HCT116 (cell line): ENCODE measurements around the gene ZNF236.

Experiments
- CTCF ChIP-seq, 3 experiments: fragments of 200-600 bp in 1 of 3; sonication (generic) in 1 of 3; IDR thresholded peaks in 2 of 3; conservative IDR thresholded peaks in 1 of 3; 2 replicates each; pipeline ENCODE4 v1.5.1; 2012 to 2017; ENCODE audit warnings: low read depth in 2 of 3, low read length in 2 of 3, antibody characterized with exemption in 1 of 3, borderline replicate concordance in 1 of 3, control low read depth in 1 of 3, mild to moderate bottlenecking in 1 of 3, mixed read lengths in 1 of 3, mixed run types in 1 of 3, moderate library complexity in 1 of 3; ENCODE audit not compliant: insufficient read depth in 1 of 3
- EZH2 ChIP-seq: fragments of 200-600 bp; sonication (generic); IDR thresholded peaks from 2 replicates; pipeline ENCODE4 v1.6.1; 2017; ENCODE audit warnings: antibody characterized with exemption, mixed run types
- POLR2AphosphoS5 ChIP-seq: IDR thresholded peaks from 2 replicates; pipeline ENCODE4 v1.6.1; 2011; ENCODE audit warnings: mild to moderate bottlenecking, low read depth, low read length, moderate library complexity
- RAD21 ChIP-seq: IDR thresholded peaks from 2 replicates; pipeline ENCODE4 v1.6.1; 2012; ENCODE audit warnings: low read depth, mild to moderate bottlenecking
- TCF7L2 ChIP-seq: IDR thresholded peaks from 2 replicates; pipeline ENCODE4 v1.7.0; 2011; ENCODE audit warnings: borderline replicate concordance, inconsistent platforms; ENCODE audit not compliant: insufficient read depth, insufficient read length; ENCODE audit errors: extremely low read depth
- YY1 ChIP-seq: IDR thresholded peaks from 2 replicates; pipeline ENCODE4 v1.6.1; 2011; ENCODE audit warnings: low read length, low read depth, moderate library complexity, mild to moderate bottlenecking; ENCODE audit not compliant: insufficient replicate concordance; ENCODE audit errors: extremely low read depth
- ZBTB33 ChIP-seq: IDR thresholded peaks from 2 replicates; pipeline ENCODE4 v1.6.1; 2011; ENCODE audit warnings: mild to moderate bottlenecking, low read length, moderate library complexity; ENCODE audit not compliant: insufficient replicate concordance; ENCODE audit errors: extremely low read depth

- TF ChIP-seq CTCF (IDR thresholded peaks at IDR 0.05 in 2 of 3, conservative IDR thresholded peaks at IDR 0.05 in 1 of 3; ENCODE audit: borderline replicate concordance in 1 of 3, insufficient read depth in 1 of 3, low read depth in 2 of 3, low read length in 2 of 3) (no peak), TCF7L2 (no peak), YY1 (no peak), EZH2 (no peak), ZBTB33 (no peak), POLR2AphosphoS5 (no peak), RAD21 (no peak)
Observed at GRCh38 chr18:76999077-76999476, 176.7 kb downstream of the ZNF236 start.
